GM19328 (cell line): ENCODE data around the gene MARK3.

Experiments
- ATAC-seq: cut with Tn5 transposase; IDR thresholded peaks from one replicate; pipeline ENCODE4 v1.9.1; 2021; ENCODE audit warnings: mild to moderate bottlenecking, moderate library complexity; ENCODE audit not compliant: unreplicated experiment

Gene MARK3

GRCh38 chr14:103393676-103394626 is 8.7 kb downstream of the MARK3 start:
- no peak for ATAC-seq

DNA sequence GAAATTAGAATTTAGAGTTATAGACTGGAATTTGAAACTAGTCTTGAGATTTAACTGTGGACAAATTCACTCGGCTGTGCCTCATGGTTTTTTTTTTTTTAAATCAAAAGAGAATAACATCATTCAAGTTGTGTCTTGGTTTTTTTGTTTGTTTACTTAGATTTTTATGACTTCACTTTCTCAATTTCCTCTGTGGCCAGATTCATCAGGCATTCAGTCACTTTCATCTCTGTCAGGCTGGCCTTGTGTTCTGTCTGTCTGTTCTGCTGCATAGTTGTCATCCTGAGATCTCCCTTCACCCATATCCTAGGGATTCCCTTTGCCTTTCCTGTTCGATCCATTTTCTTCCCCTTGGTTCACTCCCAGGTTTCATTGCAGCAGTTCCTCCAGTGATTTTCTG is 10.0 kb downstream of the MARK3 start:
- no peak for ATAC-seq

DNA sequence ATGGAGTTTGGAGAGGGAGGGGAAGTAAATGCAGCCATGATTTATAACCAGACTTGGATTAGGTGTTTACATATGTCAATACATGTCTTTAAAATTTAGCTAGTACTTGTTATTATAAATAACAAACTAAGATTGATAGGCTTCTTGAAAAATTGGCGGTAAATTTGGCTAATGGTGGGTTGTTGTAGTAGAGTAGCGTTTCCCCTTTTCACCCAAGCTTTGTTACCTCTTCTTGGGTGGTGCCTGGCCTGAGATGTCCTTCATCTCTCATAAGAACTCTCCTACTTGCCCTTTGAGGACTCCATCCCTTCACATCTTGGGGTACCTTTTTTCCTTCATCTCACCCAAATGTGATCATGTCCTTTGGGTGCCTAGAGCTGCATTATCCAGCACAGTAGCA is 11.2 kb downstream of the MARK3 start:
- no peak for ATAC-seq

GRCh38 chr14:103398427-103399195 is 13.4 kb downstream of the MARK3 start:
- ATAC-seq, result no peak

GRCh38 chr14:103400537-103400936 is 15.3 kb downstream of the MARK3 start:
- ATAC-seq, result no peak

DNA sequence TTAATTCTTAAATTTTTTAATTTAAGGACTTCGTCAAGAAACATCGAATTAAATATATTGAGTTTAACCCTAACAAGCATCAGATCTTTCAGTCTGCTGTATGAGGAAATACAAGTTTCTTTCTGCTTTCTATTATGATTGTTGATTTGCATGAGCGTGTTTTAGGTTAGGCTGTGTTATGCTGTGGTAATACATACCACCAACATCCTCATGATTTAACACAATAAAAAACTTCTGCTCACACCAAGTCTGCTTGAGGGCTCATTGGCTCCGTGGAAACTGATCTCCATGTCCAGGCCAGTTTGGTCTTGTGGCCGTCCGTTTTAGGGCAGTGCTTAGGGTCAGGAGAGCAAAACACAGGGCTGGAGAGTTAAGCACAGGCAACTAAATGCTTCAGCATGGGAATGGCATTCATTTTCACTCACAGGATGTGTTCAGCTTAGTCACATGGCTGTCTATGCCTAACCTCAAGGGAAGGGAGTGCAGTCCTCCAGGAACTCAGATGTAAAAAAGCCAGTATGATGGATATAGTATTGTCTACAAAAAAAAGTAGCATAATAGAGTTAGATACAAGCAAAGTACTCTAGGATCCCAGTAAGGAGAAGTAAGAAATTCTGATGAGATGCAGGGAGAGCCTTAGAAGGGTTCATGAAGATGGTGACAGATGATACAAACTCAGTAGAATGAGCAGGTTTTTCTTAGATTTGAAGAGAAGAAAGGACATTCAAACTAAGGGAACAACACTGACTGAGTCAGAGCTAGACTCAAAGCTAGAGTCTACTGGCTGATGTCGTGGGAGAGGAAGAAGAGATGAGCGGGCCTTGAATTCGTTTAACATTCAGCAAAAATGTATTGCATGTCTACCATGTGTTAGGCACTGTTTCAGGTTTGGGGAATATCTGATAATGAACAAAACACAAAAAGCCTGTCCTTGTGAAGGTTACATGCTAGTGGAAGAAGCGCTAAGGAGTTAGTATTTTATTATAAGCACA is 16.3 kb downstream of the MARK3 start:
- no peak for ATAC-seq

GRCh38 chr14:103402695-103403094 is 17.5 kb downstream of the MARK3 start:
- no peak for ATAC-seq

GRCh38 chr14:103404032-103404918 is 19.1 kb downstream of the MARK3 start:
- no peak for ATAC-seq

DNA sequence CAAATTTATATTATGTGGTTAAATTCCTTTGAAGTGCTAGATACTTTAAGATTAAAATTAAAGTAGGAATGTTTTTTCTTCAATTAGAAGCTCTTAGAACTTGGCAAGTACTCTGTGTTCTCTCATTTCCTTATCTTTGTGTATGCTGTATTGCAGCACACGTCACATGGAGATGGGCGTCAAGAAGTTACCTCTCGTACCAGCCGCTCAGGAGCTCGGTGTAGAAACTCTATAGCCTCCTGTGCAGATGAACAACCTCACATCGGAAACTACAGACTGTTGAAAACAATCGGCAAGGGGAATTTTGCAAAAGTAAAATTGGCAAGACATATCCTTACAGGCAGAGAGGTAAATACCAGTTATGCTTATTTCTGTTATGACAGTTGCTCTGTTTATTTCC is 19.7 kb downstream of the MARK3 start:
- ATAC-seq, result no peak

GRCh38 chr14:103408491-103409155 is 23.4 kb downstream of the MARK3 start:
- ATAC-seq, result no peak

GRCh38 chr14:103416916-103417315 is 31.7 kb downstream of the MARK3 start:
- no peak for ATAC-seq

GRCh38 chr14:103418481-103418818 is 33.2 kb downstream of the MARK3 start:
- ATAC-seq, result no peak

DNA sequence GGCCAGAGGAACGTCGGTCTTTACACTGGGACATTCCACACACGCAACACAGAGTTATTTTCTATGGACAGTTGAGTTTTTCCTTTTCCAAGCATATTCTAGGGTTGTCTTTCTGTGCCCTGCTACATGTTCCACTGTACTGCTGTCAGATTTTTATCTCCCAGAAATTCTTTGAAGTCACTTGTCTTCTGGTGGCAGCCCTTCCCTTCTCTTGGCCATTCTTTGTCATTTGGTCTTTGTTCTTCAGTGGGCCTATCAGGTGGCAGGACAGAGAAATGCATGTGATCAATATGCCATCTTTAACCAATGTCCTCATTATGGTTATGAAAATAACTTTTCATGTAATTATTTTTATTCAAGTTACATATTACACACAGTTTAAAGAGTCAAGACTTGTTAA is 36.3 kb downstream of the MARK3 start:
- no peak for ATAC-seq

DNA sequence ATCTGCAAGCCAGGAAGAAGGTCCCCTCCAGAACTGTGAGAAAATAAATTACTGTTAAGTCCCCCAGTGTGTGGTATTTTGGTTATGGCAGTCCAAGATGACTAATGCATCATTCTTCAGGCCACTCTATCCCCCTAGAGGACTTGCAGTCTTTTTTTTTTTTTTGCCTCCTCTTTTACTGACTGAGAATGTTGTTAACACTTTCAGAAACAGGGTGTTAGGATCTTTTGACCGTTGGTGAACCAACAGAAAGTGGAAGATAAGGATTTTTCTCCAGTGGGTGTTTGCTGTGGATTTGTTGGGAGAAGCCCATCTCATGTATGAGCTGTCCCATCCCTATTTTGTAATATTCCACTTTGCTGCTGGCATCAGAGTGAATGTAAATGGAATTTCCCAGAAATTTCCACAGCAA is 37.8 kb downstream of the MARK3 start:
- ATAC-seq, result no peak

DNA sequence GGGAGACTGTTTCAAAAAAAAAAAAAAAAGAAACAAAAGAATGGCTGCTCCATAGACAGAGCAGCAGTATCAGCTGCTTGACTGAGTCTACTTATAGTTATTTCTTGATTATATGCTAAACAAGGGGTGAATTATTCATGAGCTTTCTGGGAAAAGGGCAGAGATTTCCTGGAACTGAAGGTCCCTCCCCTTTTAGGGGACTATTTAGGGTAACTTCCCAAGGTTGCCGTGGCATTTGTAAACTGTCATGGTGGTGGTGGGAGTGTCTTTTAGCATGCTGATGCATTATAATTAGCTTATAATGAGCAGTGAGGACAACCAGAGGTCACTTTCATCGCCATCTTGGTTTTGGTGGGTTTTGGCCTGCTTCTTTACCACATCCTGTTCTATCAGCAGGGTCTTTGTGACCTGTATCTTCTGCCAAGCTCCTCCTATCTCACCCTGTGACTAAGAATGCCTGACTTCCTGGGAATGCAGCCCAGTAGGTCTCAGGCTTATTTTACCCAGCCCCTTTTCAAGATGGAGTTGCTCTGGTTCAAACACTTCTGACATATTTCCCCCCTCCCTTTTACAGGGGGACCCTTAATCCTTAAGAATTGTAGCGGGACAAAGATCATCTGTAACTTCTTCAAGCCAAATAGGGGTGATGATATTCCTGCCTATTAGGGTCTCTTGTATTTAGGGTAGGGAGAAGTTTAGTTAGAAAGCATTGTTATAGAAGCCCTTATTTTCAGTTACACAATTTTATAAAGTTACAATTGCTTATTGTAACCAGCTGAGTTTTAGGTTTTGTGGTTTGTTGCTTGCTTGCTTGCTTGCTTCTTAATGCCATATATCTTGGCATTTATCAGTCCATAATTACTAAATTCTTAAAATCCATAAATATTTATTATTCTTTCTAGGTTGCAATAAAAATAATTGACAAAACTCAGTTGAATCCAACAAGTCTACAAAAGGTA is 42.5 kb downstream of the MARK3 start:
- no peak for ATAC-seq

- no peak for ATAC-seq
Observed at GRCh38 chr14:103428723-103429556, 43.7 kb downstream of the MARK3 start.

- no peak for ATAC-seq
Observed at GRCh38 chr14:103430358-103430757, 45.1 kb downstream of the MARK3 start.
